ENCODE measurements around the gene MED19.

DNA sequence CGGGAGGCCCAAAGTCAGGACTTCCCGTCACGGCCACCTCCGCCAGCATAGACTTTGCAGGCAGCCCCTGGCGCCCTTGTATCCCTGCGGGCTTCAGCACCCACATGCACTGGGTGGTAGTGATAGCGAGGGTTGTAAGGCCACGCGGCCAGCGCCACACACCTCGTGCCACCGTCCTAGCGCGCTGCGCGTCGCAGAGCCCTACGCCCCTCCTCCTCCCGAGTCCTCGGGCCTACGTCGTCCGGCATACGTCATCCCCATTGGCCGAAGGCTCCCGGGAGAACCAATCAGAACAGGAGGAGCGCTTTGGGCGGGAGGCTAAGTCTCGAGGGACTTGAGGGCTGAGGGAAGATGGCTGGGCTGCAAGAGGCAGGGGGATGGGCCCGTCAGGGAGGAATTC, 40.9 kb upstream of the MED19 start:
- no peak for TF ChIP-seq POLR2A (IDR thresholded peaks at IDR 0.05; ENCODE audit: low read depth, low read length)
- no peak for TF ChIP-seq POLR2AphosphoS5 (IDR thresholded peaks at IDR 0.05; ENCODE audit: low read depth, low read length)
- no peak for TF ChIP-seq TAF1 (IDR thresholded peaks at IDR 0.05; ENCODE audit: low read depth, low read length)
- TF ChIP-seq SPI1 (IDR thresholded peaks at IDR 0.05; ENCODE audit: low read depth, low read length), result no peak
